Posterior vena cava (tissue), 2 donors: ENCODE measurements around the gene FAM118B. TPM values are rescaled to one million over a fixed set of nuclear protein-coding genes. Genes with fewer than 3 reads are reported as not detected.
"Not testable (repeated sequence)": the region's sequence is repeated elsewhere in the genome, so short reads cannot be mapped to it uniquely, and the experiment has no call there.

Source experiments
- DNase-seq: peaks from one replicate; pipeline ENCODE4 v3.0.0-alpha.2; 2020; ENCODE audit warnings: low spot score
- intact Hi-C, 2 donors: fragments of 100-400 bp; cut with DNase I; formaldehyde crosslinking; loops; one replicate each; pipeline versions ENCODE4 v1.14.1 to v1.14.2; 2022 to 2023
- total RNA-seq, 2 donors: library from RNA; stranded (reverse); fragmentation: NEBNext Ultra II Directional; extraction: Animal tissue kit (Norgen Biotek cat#: 25700); gene quantifications; one replicate each; pipeline ENCODE4 v1.2.1, GENCODE V29; 2021
- donor health status: DM: yes; HTN: yes; CAD: no.
- donor health status: DM: yes; HTN: yes; CAD: no.

Gene FAM118B
- total RNA-seq, 2 donors from 2014 or later: 11.6 to 14.4 TPM

- DNase-seq: no peak
- intact Hi-C loops: no loop called here
These were observed 3.7 kb upstream of the FAM118B start for GRCh38 chr11:126207896-126208295.

- intact Hi-C loops: no loop called here
- no peak for DNase-seq
These were observed 729 bp upstream of the FAM118B start for GRCh38 chr11:126210871-126211235.

- DNase-seq: no peak
- intact Hi-C loops: no loop called here
These were observed 593 bp downstream of the FAM118B start for GRCh38 chr11:126212089-126212660.

GRCh38 chr11:126214441-126214840 lies 2.9 kb downstream of the FAM118B start:
- intact Hi-C loops: no loop called here
- no peak for DNase-seq

- DNase-seq: no peak
- intact Hi-C loops: no loop called here
These were observed 3.3 kb downstream of the FAM118B start for GRCh38 chr11:126214841-126215240.

GRCh38 chr11:126216526-126217305 lies 5.1 kb downstream of the FAM118B start:
- DNase-seq: no peak
- intact Hi-C loops: no loop called here

GRCh38 chr11:126217491-126217890 lies 5.9 kb downstream of the FAM118B start:
- no peak for DNase-seq
- intact Hi-C loops: no loop called here

- intact Hi-C loops: no loop called here
- no peak for DNase-seq
These were observed 8.0 kb downstream of the FAM118B start for GRCh38 chr11:126219547-126219946.

- intact Hi-C loops: no loop called here
- DNase-seq: no peak
These were observed 13.2 kb downstream of the FAM118B start for GRCh38 chr11:126224647-126225294.

- DNase-seq: no peak
- intact Hi-C loops: no loop called here
These were observed 13.7 kb downstream of the FAM118B start for GRCh38 chr11:126225295-126225665.

- intact Hi-C loops: no loop called here
- no peak for DNase-seq
These were observed 14.9 kb downstream of the FAM118B start for GRCh38 chr11:126226334-126227084.

GRCh38 chr11:126229858-126230540 lies 18.4 kb downstream of the FAM118B start:
- no peak for DNase-seq

GRCh38 chr11:126231725-126232459 lies 20.3 kb downstream of the FAM118B start:
- intact Hi-C loops: no loop called here
- no peak for DNase-seq

More at GRCh38 chr11:126229858-126230540, 18.4 kb downstream of the FAM118B start:
- intact Hi-C loops: no loop called here

GRCh38 chr11:126232683-126233082 lies 21.1 kb downstream of the FAM118B start:
- intact Hi-C loops: no loop called here
- no peak for DNase-seq

GRCh38 chr11:126233391-126233790 lies 21.8 kb downstream of the FAM118B start:
- DNase-seq: no peak
- intact Hi-C loops: no loop called here

- no peak for DNase-seq
These were observed 35.1 kb downstream of the FAM118B start for GRCh38 chr11:126246636-126247035.

GRCh38 chr11:126253265-126253664 lies 41.7 kb downstream of the FAM118B start:
- intact Hi-C loops: no loop called here
- DNase-seq: no peak

More at GRCh38 chr11:126246636-126247035, 35.1 kb downstream of the FAM118B start:
- intact Hi-C loops: no loop called here

- intact Hi-C loops: no loop called here
- no peak for DNase-seq
These were observed 43.2 kb downstream of the FAM118B start for GRCh38 chr11:126254819-126255218.

- DNase-seq, intact Hi-C loops: not testable (repeated sequence)
These were observed 43.9 kb downstream of the FAM118B start for GRCh38 chr11:126255507-126255906.
